Eye (tissue), 1 donor: ENCODE measurements around the gene HDAC1.

ENCODE experiments used
- DNase-seq: peaks from one replicate; pipeline ENCODE4 v3.0.0-alpha.2; 2015

Gene HDAC1

GRCh38 chr1:32330558-32331151 is 38.8 kb downstream of the HDAC1 start:
- no peak for DNase-seq

- DNase-seq = no peak
Observed at GRCh38 chr1:32331549-32331948, 39.7 kb downstream of the HDAC1 start.

GRCh38 chr1:32332290-32333079 is 40.6 kb downstream of the HDAC1 start:
- peak; percentile 32 for DNase-seq

- no peak for DNase-seq
Observed at GRCh38 chr1:32333251-32333963, 41.5 kb downstream of the HDAC1 start.

- DNase-seq = peak; percentile 33
Observed at GRCh38 chr1:32334274-32334861, 42.5 kb downstream of the HDAC1 start.

GRCh38 chr1:32334864-32335534 is 43.1 kb downstream of the HDAC1 start:
- DNase-seq = peak; percentile 83

GRCh38 chr1:32335535-32335789 is 43.6 kb downstream of the HDAC1 start:
- DNase-seq = no peak

- DNase-seq = peak; percentile 95
Observed at GRCh38 chr1:32335790-32336590, 44.1 kb downstream of the HDAC1 start, which contains the start of gene MARCKSL1. Gene MARCKSL1, minus strand, starts transcription at chr1:32336233. Its CDS starts 200 bp downstream, at chr1:32336033.

GRCh38 chr1:32336591-32336932 is 44.7 kb downstream of the HDAC1 start:
- no peak for DNase-seq

- no peak for DNase-seq
Observed at GRCh38 chr1:32336963-32337675, 45.2 kb downstream of the HDAC1 start.

- DNase-seq = peak; percentile 83
Observed at GRCh38 chr1:32337855-32338636, 46.2 kb downstream of the HDAC1 start.

- no peak for DNase-seq
Observed at GRCh38 chr1:32338637-32339145, 46.8 kb downstream of the HDAC1 start.

GRCh38 chr1:32339363-32339978 is 47.6 kb downstream of the HDAC1 start:
- DNase-seq = no peak

GRCh38 chr1:32341186-32341757 is 49.4 kb downstream of the HDAC1 start:
- no peak for DNase-seq

- no peak for DNase-seq
Observed at GRCh38 chr1:32341971-32342370, 50.1 kb downstream of the HDAC1 start.

GRCh38 chr1:32342704-32343103 is 50.8 kb downstream of the HDAC1 start:
- no peak for DNase-seq

- no peak for DNase-seq
Observed at GRCh38 chr1:32345289-32345827, 53.5 kb downstream of the HDAC1 start.

GRCh38 chr1:32346532-32347157 is 54.8 kb downstream of the HDAC1 start:
- DNase-seq = no peak

- no peak for DNase-seq
Observed at GRCh38 chr1:32349211-32349708, 57.4 kb downstream of the HDAC1 start.
